HG03103 (cell line): ENCODE results near the gene PEX3.
"Not testable (repeated sequence)": the region's sequence is repeated elsewhere in the genome, so short reads cannot be mapped to it uniquely, and the experiment has no call there.

Source experiments
- ATAC-seq: cut with Tn5 transposase; IDR thresholded peaks from one replicate; pipeline ENCODE4 v1.9.1; 2021; ENCODE audit warnings: low read depth; ENCODE audit not compliant: unreplicated experiment

The PEX3 gene

DNA sequence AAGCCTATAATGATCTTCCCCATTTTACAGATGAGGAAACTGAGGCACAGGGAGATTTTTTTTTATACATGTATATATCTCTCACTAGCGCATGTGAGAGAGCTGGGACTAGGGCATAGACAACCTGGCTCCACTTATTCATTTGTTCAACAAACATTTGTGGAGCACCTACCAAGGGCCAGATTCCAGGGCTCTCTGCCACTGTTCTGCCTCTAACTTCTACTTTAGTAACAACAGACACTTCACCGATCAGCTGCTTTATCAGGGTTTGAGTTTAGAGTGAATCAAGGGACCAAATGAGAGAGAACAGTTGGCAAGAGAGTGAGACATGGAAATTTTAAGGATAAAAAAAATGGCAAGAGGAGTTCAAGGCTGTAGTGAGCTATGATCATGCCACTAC is 7.5 kb upstream of the PEX3 start:
- no peak for ATAC-seq

DNA sequence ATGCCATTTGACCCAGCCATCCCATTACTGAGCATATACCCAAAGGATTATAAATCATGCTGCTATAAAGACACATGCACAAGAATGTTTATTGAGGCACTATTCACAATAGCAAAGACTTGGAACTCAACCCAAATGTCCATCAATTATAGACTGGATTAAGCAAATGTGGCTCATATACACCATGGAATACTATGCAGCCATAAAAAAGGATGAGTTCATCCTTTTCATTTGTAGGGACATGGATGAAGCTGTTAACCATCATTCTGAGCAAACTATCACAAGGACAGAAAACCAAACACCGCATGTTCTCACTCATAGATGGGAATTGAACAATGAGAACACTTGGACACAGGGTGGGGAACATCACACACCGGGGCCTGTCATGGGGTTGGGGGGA is 2.7 kb upstream of the PEX3 start:
- not testable (repeated sequence) for ATAC-seq

GRCh38 chr6:143449082-143449713 is 1.4 kb upstream of the PEX3 start:
- no peak for ATAC-seq

DNA sequence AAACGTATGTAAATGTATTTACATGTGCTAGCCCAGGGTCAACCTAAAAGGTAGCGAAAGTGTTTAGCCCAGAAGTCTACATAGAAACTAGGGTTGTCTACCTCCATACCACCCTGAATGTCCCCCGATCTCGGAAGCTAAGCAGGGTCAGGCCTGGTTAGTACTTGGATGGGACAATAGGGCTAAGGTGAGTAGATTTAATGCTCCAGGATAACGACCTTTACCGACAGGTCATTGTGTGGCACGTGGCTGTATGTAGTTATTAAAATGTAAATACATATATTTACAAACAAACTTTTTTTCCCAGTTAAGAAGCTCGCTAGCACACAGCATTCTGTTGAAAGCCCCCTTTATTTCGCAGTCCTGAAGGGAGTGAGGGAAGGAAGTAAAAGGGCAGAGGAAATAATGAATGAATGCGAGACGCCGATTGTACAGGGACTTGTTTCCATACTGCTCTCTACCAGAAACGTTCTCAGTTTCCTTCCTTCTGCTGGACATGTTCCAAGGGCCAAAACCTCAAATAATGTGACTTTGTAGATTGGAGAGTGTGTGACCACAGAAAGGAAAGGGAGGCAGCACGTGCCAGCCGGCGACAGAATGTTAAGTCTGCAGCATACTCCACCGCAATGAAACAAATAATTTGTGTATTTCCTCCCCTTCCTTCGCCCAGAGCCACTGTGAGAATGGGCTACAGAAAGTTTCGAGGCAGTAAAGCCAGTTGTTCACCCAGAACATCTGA is 722 bp upstream of the PEX3 start:
- peak; percentile 1 for ATAC-seq

DNA sequence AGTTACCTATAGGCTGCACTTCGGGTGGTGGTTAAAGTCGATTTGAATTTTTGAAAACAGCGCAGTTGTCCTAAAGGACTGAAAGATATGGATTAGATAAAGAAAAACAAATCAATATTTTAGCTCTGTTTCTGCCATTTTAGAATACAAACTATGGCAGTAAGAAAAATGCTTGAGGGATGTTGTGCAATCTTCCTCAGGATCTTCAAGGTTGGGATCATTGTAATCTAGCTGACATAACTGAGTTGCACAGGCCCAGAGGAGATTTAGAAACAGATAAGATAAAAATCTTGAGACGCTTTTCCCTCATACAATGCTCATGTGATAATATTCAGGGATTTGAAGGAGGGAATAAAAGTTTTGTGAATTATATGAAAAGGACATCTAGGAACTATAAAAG is 926 bp downstream of the PEX3 start:
- ATAC-seq, result no peak

DNA sequence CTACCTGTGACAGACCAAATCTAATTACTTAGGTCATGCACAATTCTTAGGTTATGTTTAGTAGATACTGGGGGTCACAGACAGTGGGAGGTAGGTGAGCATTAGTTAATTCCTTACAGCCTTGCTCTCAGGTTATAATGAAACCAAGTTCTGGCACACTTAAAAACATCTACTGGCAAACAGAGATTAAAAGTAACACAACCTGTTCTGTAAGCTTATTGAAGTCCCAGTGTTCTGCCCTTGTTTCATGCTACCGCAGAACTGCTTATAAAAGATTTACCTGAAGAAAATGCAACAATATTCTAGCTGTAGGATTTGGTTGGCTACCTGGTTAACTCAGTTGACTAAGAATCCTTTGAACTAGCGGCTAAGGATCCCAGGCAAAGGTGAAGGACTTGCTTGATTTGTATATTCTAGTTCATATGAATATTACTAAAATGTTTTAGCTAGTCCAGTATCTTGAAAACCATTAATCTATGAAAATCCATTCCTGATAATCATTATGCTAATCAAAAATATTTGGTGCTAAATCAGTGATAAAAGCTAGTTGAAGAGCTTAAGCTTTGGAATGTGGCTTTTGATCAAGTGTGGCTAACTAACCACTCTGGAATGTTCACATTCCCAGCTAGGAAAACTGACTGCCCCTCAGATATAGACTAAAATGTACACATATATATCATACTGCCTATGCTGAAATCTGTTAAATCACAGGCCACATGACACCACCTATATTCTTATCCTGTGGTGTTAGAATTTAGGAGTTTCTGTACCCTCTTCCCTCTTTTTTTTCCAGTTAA is 7.2 kb downstream of the PEX3 start:
- no peak for ATAC-seq

- ATAC-seq, result no peak
Measured at GRCh38 chr6:143465546-143465945, 14.9 kb downstream of the PEX3 start.

DNA sequence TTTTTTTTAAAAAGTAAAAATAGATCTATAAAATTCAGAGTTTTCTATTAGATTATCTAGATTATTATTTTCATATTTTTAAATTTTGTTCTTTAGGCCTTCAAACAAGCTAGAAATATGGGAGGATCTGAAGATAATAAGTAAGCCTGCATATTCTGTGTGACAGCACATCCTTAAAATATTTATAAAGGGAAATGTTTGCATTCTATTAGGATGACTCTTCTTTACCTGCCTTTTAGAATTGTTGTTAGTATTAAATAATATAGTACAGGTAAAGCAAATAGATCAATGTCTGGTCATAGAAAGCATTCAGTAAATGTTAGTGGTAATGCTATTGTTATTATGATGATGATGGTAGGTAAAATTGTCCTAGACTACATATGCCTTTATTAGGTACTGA is 17.4 kb downstream of the PEX3 start:
- ATAC-seq, result no peak

DNA sequence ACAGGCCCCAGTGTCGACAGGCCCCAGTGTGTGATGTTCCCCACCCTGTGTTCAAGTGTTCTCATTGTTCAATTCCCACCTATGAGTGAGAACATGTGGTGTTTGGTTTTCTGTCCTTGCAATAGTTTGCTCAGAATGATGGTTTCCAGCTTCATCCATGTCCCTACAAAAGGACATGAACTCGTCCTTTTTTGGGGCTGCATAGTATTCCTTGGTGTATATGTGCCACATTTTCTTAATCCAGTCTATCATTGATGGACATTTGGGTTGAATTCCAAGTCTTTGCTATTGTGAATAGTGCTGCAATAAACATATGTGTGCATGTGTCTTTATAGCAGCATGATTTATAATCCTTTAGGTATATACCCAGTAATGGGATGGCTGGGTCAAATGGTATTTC is 18.2 kb downstream of the PEX3 start:
- not testable (repeated sequence) for ATAC-seq

- no peak for ATAC-seq
Measured at GRCh38 chr6:143471822-143472221, 21.2 kb downstream of the PEX3 start.

DNA sequence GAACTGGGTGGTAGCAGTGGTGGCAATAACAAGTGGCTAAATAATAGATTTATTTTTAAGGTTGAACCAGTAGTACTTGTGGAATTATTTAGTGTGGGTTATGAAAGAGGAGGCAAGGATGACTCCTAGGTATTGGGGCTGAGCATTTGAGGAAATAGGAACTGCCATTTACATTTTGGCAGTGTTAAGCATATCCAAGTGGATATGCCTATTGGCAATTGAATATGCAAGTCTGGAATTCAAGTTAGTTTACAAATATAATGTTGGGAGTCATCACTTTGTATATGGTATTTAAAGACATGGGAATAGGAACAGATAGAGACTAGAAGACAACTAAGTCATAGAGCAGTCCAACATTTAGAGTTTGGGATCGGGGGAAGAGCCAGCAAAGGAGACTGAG is 25.9 kb downstream of the PEX3 start:
- ATAC-seq, result no peak

- no peak for ATAC-seq
Measured at GRCh38 chr6:143478479-143479062, 28.0 kb downstream of the PEX3 start.

GRCh38 chr6:143482593-143482992 is 32.0 kb downstream of the PEX3 start:
- ATAC-seq, result no peak

DNA sequence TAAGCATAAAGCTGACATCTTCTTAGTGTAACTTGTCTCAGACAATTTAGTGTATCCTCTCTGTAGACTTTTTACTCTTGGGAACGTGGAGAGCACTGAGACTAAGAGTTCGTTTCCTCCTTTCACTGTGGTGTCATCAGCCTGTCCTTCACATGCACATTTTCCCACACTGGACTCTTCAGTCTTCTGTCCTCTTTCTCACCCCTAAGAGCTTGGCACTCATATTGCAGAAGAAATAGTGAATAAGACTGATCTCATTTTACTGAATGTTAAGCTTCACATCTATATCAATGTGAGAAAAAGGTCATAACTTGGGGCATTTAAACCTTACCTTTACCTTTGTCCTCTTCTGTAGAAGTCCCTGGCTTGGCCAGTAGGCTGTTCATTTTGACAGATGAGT is 35.4 kb downstream of the PEX3 start:
- no peak for ATAC-seq

DNA sequence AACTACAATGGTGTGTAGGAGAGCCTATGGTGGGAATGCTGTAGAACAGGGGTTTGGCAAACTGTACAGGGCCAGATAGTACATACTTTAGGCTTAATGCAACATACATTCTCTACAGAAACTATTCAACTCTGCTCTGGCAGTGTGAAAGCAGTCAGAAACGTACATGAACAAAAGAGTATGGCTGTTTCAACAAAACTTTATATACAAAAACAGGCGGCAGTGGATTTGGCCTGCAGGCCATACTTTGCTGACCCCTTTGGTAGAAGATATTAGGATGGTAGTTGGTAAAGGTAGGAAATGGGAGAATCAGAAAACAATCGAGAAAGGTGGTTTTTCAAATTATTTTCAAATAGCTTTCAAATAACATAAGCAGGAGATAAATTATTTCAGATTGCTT is 36.1 kb downstream of the PEX3 start:
- ATAC-seq, result no peak

DNA sequence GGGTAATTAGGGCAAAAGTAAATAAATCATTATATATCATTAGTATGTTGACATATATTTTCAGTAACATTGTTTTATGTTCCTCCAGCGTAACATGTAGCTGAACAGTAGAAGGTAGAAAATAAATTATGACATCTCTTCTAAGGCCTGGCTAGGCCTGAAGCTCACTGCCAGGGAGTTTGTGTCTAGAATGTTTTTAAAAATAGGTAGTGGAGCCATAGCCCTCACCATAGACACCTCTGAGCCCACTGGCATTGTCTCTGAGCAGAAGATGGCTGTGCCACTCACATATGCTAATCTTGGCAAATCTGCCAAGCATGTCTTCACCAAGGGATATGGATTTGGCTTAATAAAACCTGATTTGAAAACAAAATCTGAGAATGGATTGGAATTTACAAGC is 39.6 kb downstream of the PEX3 start:
- no peak for ATAC-seq

GRCh38 chr6:143490775-143491174 is 40.2 kb downstream of the PEX3 start:
- no peak for ATAC-seq

DNA sequence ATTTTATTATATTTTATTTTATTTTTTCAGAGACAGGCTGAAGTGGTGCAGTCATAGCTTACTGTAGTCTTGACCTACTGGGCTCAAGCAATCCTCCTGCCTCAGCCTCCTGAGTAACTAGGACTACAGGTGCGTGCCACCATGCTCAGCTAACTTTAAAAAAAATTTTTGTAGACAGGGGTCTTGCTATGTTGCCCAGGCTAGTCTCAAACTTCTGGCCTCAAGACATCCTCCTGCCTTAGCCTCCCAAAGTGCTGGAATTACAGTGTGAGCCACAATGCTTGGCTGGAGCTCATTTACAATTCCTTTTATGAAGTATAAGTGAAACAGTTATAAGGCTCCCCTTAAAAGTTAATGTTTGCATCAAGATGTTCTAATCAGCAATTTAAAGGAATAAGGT is 46.4 kb downstream of the PEX3 start:
- ATAC-seq, result no peak

GRCh38 chr6:143498428-143498827 is 47.8 kb downstream of the PEX3 start:
- no peak for ATAC-seq

- ATAC-seq, result no peak
Measured at GRCh38 chr6:143501851-143502250, 51.2 kb downstream of the PEX3 start.

GRCh38 chr6:143504369-143504768 is 53.8 kb downstream of the PEX3 start:
- ATAC-seq, result no peak
